ENCODE results near the gene VHLL.

- TF ChIP-seq, protein P1, sequence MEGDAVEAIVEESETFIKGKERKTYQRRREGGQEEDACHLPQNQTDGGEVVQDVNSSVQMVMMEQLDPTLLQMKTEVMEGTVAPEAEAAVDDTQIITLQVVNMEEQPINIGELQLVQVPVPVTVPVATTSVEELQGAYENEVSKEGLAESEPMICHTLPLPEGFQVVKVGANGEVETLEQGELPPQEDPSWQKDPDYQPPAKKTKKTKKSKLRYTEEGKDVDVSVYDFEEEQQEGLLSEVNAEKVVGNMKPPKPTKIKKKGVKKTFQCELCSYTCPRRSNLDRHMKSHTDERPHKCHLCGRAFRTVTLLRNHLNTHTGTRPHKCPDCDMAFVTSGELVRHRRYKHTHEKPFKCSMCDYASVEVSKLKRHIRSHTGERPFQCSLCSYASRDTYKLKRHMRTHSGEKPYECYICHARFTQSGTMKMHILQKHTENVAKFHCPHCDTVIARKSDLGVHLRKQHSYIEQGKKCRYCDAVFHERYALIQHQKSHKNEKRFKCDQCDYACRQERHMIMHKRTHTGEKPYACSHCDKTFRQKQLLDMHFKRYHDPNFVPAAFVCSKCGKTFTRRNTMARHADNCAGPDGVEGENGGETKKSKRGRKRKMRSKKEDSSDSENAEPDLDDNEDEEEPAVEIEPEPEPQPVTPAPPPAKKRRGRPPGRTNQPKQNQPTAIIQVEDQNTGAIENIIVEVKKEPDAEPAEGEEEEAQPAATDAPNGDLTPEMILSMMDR (IDR thresholded peaks at IDR 0.05; ENCODE audit: low read depth, low read length): no peak
- TF ChIP-seq POLR2A (IDR thresholded peaks at IDR 0.05; ENCODE audit: extremely low read depth, insufficient read length): no peak
Measured at GRCh38 chr1:156293098-156293434, 6.0 kb downstream of the VHLL start.
